Neural cell (in vitro differentiated cells): Measurements from ENCODE around the gene KLHL22.

ENCODE experiments used
- EP300 ChIP-seq: fragments of 450-650 bp; conservative IDR thresholded peaks from 2 replicates; pipeline ENCODE4 v1.6.1; 2014; ENCODE audit warnings: antibody characterized with exemption, mild to moderate bottlenecking, moderate library complexity; ENCODE audit not compliant: poor library complexity, severe bottlenecking
- EZH2 ChIP-seq: fragments of 200-600, 300-800 bp; shearing (Covaris generic), sonication (generic); IDR thresholded peaks from 2 replicates; pipeline ENCODE4 v1.6.1; 2014; ENCODE audit warnings: antibody characterized with exemption, low read length, borderline replicate concordance, mild to moderate bottlenecking; ENCODE audit not compliant: insufficient read depth, poor library complexity, severe bottlenecking
- MXI1 ChIP-seq: fragments of 450-650 bp; conservative IDR thresholded peaks from 2 replicates; pipeline ENCODE4 v1.6.1; 2014; ENCODE audit warnings: antibody characterized with exemption, mild to moderate bottlenecking; ENCODE audit not compliant: poor library complexity, severe bottlenecking
- POLR2AphosphoS5 ChIP-seq: IDR thresholded peaks from 2 replicates; pipeline ENCODE4 v1.6.1; 2012
- RAD21 ChIP-seq: fragments of 450-650 bp; conservative IDR thresholded peaks from 2 replicates; pipeline ENCODE4 v1.6.1; 2014; ENCODE audit warnings: antibody characterized with exemption, mild to moderate bottlenecking, moderate library complexity
- SMC3 ChIP-seq: fragments of 450-650 bp; conservative IDR thresholded peaks from 2 replicates; pipeline ENCODE4 v1.6.1; 2014; ENCODE audit warnings: antibody characterized with exemption, mild to moderate bottlenecking, moderate library complexity; ENCODE audit not compliant: poor library complexity
- TAF1 ChIP-seq: IDR thresholded peaks from 2 replicates; pipeline ENCODE4 v1.6.1; 2012; ENCODE audit warnings: low read depth
- TF ChIP-seq, protein P1 (sequence below): fragments of 450-650 bp; IDR thresholded peaks from 2 replicates; pipeline ENCODE4 v1.5.1; 2014; ENCODE audit warnings: antibody characterized with exemption, mild to moderate bottlenecking, moderate library complexity; ENCODE audit not compliant: poor library complexity, severe bottlenecking
- TF ChIP-seq, protein P2 (sequence below): IDR thresholded peaks from 2 replicates; pipeline ENCODE4 v1.6.1; 2012; ENCODE audit warnings: borderline replicate concordance

DNA sequence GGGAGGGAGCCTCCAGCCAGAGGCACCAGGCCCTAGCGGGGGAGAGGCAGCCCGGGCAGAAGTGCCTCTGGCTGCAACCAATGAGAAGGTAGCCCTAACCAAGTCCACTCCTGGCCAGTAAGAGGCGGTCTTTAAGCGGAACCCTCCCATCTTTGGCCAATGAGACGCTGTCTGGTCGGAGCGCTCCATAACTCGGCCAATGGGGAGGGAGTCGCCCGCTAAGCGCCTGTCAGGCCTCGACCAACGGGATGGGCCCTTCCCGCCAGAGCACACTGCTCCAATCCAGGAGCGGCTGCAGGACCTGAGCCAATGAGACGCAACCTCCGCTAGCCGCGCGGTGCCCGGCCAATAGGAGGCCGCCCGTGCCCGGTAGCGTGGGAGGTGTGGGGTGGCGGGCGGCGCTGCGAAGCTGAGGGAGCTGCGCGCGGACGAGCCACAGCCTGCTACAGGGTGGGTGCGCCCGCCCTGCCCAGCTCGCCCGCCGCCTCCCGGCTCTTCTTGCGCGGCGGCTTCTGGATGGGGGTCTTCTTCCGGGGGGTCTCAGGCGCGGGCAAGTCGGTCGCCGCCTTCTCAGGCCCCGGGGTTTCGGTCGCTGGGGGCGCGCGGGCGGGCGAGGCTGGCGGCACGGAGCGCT lies 70.5 kb downstream of the KLHL22 start:
- TF ChIP-seq, protein P1, sequence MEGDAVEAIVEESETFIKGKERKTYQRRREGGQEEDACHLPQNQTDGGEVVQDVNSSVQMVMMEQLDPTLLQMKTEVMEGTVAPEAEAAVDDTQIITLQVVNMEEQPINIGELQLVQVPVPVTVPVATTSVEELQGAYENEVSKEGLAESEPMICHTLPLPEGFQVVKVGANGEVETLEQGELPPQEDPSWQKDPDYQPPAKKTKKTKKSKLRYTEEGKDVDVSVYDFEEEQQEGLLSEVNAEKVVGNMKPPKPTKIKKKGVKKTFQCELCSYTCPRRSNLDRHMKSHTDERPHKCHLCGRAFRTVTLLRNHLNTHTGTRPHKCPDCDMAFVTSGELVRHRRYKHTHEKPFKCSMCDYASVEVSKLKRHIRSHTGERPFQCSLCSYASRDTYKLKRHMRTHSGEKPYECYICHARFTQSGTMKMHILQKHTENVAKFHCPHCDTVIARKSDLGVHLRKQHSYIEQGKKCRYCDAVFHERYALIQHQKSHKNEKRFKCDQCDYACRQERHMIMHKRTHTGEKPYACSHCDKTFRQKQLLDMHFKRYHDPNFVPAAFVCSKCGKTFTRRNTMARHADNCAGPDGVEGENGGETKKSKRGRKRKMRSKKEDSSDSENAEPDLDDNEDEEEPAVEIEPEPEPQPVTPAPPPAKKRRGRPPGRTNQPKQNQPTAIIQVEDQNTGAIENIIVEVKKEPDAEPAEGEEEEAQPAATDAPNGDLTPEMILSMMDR: no peak
- TF ChIP-seq, protein P2, sequence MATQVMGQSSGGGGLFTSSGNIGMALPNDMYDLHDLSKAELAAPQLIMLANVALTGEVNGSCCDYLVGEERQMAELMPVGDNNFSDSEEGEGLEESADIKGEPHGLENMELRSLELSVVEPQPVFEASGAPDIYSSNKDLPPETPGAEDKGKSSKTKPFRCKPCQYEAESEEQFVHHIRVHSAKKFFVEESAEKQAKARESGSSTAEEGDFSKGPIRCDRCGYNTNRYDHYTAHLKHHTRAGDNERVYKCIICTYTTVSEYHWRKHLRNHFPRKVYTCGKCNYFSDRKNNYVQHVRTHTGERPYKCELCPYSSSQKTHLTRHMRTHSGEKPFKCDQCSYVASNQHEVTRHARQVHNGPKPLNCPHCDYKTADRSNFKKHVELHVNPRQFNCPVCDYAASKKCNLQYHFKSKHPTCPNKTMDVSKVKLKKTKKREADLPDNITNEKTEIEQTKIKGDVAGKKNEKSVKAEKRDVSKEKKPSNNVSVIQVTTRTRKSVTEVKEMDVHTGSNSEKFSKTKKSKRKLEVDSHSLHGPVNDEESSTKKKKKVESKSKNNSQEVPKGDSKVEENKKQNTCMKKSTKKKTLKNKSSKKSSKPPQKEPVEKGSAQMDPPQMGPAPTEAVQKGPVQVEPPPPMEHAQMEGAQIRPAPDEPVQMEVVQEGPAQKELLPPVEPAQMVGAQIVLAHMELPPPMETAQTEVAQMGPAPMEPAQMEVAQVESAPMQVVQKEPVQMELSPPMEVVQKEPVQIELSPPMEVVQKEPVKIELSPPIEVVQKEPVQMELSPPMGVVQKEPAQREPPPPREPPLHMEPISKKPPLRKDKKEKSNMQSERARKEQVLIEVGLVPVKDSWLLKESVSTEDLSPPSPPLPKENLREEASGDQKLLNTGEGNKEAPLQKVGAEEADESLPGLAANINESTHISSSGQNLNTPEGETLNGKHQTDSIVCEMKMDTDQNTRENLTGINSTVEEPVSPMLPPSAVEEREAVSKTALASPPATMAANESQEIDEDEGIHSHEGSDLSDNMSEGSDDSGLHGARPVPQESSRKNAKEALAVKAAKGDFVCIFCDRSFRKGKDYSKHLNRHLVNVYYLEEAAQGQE: no peak
- no peak for TF ChIP-seq POLR2AphosphoS5
- TF ChIP-seq TAF1: no peak
- no peak for TF ChIP-seq EZH2
- no peak for TF ChIP-seq RAD21
- TF ChIP-seq MXI1: no peak
- no peak for TF ChIP-seq EP300
- TF ChIP-seq SMC3: no peak
